K562 (cell line): Measurements from ENCODE around the gene GON4L. TPM values are rescaled to one million over a fixed set of nuclear protein-coding genes. Genes with fewer than 3 reads are reported as not detected.

Experiments
- ATAC-seq: fragments of 200-7000 bp; cut with Tn5 transposase; 3 replicates; pipeline ENCODE4 v1.9.1; 2020; ENCODE audit warnings: moderate library complexity
- BruUV-seq: library from RNA; stranded (reverse); fragments of 400-500 nt; replicated peaks from 2 replicates; lab custom pipeline; 2021; lab: Mats Ljungman, UMichigan
- CTCF ChIA-PET: fragments of 300-600 bp; formaldehyde crosslinking; extraction: SDS; loops from one replicate; lab custom pipeline; 2021; ENCODE audit warnings: low intra/inter-chr PET ratio; lab: Yijun Ruan, JAX
- POLR2A ChIA-PET: fragments of 300-600, 350-650 bp; sonication (Branson Sonifier 250); formaldehyde crosslinking; extraction: SDS; loops from one replicate; lab custom pipeline; 2021; ENCODE audit warnings: antibody characterized with exemption, inconsistent platforms; lab: Yijun Ruan, JAX
- DNase-seq, 4 experiments: peaks; one replicate each; pipeline versions ENCODE4 v3.0.0 to v3.0.0-alpha.2; 2011 to 2018; ENCODE audit warnings: low spot score in 3 of 4, mixed read lengths in 3 of 4; ENCODE audit errors: extremely low read depth in 1 of 4
- FAIRE-seq: peaks from 2 replicates; lab custom pipeline; 2011; peaks lifted over from hg19 to GRCh38; lab: Jason Lieb, UNC
- H2AFZ ChIP-seq: 2 replicates; pipeline ENCODE4 v1.6.0; 2011; ENCODE audit warnings: low read depth, low read length, control low read depth, inconsistent platforms
- H3K27ac ChIP-seq: fragments of 200-600 bp; 3 replicates; pipeline ENCODE4 v1.8.0; 2011; ENCODE audit warnings: low read depth, mild to moderate bottlenecking, control low read depth, inconsistent platforms, low read length, moderate library complexity, mixed read lengths; ENCODE audit errors: extremely low read depth
- H3K27me3 ChIP-seq, 2 experiments: fragments of 300-600 bp in 1 of 2; 2 replicates in 1 of 2; 3 replicates in 1 of 2; pipeline versions ENCODE4 v1.6.0 to v1.8.0; 2011; ENCODE audit warnings: inconsistent platforms in 2 of 2, low read length in 2 of 2, mild to moderate bottlenecking in 1 of 2, mixed read lengths in 1 of 2, moderate library complexity in 1 of 2; ENCODE audit not compliant: control insufficient read depth in 2 of 2, insufficient read depth in 2 of 2
- H3K36me3 ChIP-seq: fragments of 300-600 bp; 3 replicates; pipeline ENCODE4 v1.8.0; 2011; ENCODE audit warnings: mild to moderate bottlenecking, low read length, inconsistent platforms; ENCODE audit not compliant: control insufficient read depth, insufficient read depth
- H3K4me1 ChIP-seq, 2 experiments: fragments of 200-600 bp in 1 of 2; replicated peaks in 1 of 2; 2 replicates in 1 of 2; 3 replicates in 1 of 2; pipeline versions ENCODE4 v1.5.1 to v1.8.0; 2011; ENCODE audit warnings: inconsistent platforms in 2 of 2, low read length in 2 of 2, mild to moderate bottlenecking in 1 of 2, mixed read lengths in 1 of 2, moderate library complexity in 1 of 2; ENCODE audit not compliant: control insufficient read depth in 2 of 2, insufficient read depth in 2 of 2
- H3K4me2 ChIP-seq: 2 replicates; pipeline ENCODE4 v1.6.1; 2011; ENCODE audit warnings: low read length, control low read depth, inconsistent platforms, mixed read lengths; ENCODE audit not compliant: insufficient read depth
- H3K4me3 ChIP-seq: fragments of 200-600 bp; sonication (generic), shearing (Covaris generic); 2 replicates; pipeline ENCODE4 v1.5.1; 2016; ENCODE audit warnings: control low read depth, inconsistent platforms
- H3K79me2 ChIP-seq: fragments of 200-600 bp; 3 replicates; pipeline ENCODE4 v1.8.0; 2011; ENCODE audit warnings: low read length, inconsistent platforms; ENCODE audit not compliant: control insufficient read depth, insufficient read depth
- H3K9ac ChIP-seq, 2 experiments: 2 replicates each; pipeline versions ENCODE4 v1.6.0 to v1.6.1; 2011; ENCODE audit warnings: low read depth in 2 of 2, low read length in 2 of 2, control low read depth in 1 of 2, inconsistent platforms in 1 of 2, mild to moderate bottlenecking in 1 of 2, mixed read lengths in 1 of 2; ENCODE audit not compliant: insufficient read depth in 1 of 2
- H3K9me1 ChIP-seq: one replicate; pipeline ENCODE4 v1.6.0; 2011; ENCODE audit warnings: inconsistent platforms, mild to moderate bottlenecking, low read length, moderate library complexity; ENCODE audit not compliant: control insufficient read depth, insufficient read depth
- H3K9me3 ChIP-seq: replicated peaks from 2 replicates; pipeline ENCODE4 v1.5.1; 2011; ENCODE audit warnings: low read depth, low read length, inconsistent platforms; ENCODE audit not compliant: control insufficient read depth, insufficient read depth
- H4K20me1 ChIP-seq: replicated peaks from 2 replicates; pipeline ENCODE4 v1.6.1; 2011; ENCODE audit warnings: low read length, inconsistent platforms, mixed read lengths; ENCODE audit not compliant: control insufficient read depth, insufficient read depth
- DDX20 ChIP-seq: fragments of 450-650 bp; IDR thresholded peaks from 2 replicates; pipeline ENCODE4 v1.6.1; 2016; ENCODE audit warnings: missing genetic modification characterization, low read depth, mild to moderate bottlenecking, missing compliant biosample characterization, moderate library complexity
- KDM5B ChIP-seq: fragments of 200-600 bp; sonication (generic); IDR thresholded peaks from 2 replicates; pipeline ENCODE4 v1.6.1; 2012; ENCODE audit warnings: low read depth, mild to moderate bottlenecking, moderate library complexity, low read length, control low read depth, inconsistent platforms; ENCODE audit not compliant: insufficient replicate concordance
- MEIS2 ChIP-seq: fragments of 450-650 bp; IDR thresholded peaks from 2 replicates; pipeline ENCODE4 v1.6.1; 2014; ENCODE audit warnings: mild to moderate bottlenecking; ENCODE audit not compliant: partially characterized antibody
- NFATC3 ChIP-seq: fragments of 450-650 bp; IDR thresholded peaks from 2 replicates; pipeline ENCODE4 v1.6.1; 2017; ENCODE audit warnings: mild to moderate bottlenecking
- PHF20 ChIP-seq: fragments of 450-650 bp; IDR thresholded peaks from 2 replicates; pipeline ENCODE4 v1.6.1; 2018; ENCODE audit not compliant: partially characterized antibody
- POLR3G ChIP-seq: IDR thresholded peaks from 2 replicates; pipeline ENCODE4 v1.6.1; 2011; ENCODE audit not compliant: insufficient read length, insufficient replicate concordance; ENCODE audit errors: extremely low read depth
- RFX1 ChIP-seq: fragments of 450-650 bp; IDR thresholded peaks from 2 replicates; pipeline ENCODE4 v1.6.1; 2016; ENCODE audit warnings: mild to moderate bottlenecking, moderate library complexity
- TCF3 ChIP-seq: sonication (generic); formaldehyde crosslinking; IDR thresholded peaks from 2 replicates; pipeline ENCODE4 v1.4.0; 2020; ENCODE audit warnings: mild to moderate bottlenecking, missing genetic modification reagents
- TRIM24 ChIP-seq, 2 experiments: fragments of 450-650 bp; IDR thresholded peaks; 2 replicates each; pipeline ENCODE4 v1.6.1; 2016
- ZNF212 ChIP-seq: fragments of 450-650 bp; formaldehyde crosslinking; IDR thresholded peaks from 2 replicates; pipeline ENCODE4 v1.4.0; 2020; ENCODE audit warnings: mild to moderate bottlenecking
- WGBS: fragments of 100-300 bp; shearing (Covaris generic); methylation state at CpG from one replicate; pipeline ENCODE4 v1.1.6; 2016; ENCODE audit warnings: low coverage, mixed read lengths; ENCODE audit not compliant: insufficient coverage; ENCODE audit errors: missing lambda C conversion rate; 5-methylcytosine and 5-hydroxymethylcytosine counted together
- in situ Hi-C: fragments of 300-500 bp; cut with MboI; formaldehyde crosslinking; loops from 4 replicates; pipeline ENCODE4 v1.15.0; 2018; ENCODE audit warnings: inconsistent platforms, mixed read lengths
- intact Hi-C: fragments of 100-400 bp; cut with micrococcal nuclease; formaldehyde crosslinking; loops from 2 replicates; pipeline ENCODE4 v1.14.2; 2022
- polyA plus RNA-seq, 8 experiments: library from polyadenylated mRNA; depleted of rRNA in 4 of 8; stranded (reverse) in 5 of 8; unstranded in 3 of 8; fragments of >200 nt; fragmentation: Nextera tagmentation in 2 of 8; fragmentation: Illumina TruSeq in 1 of 8; extraction: Ambion mirVana in 2 of 8; extraction: Trizol in 1 of 8; gene quantifications; 2 replicates each; pipeline versions ENCODE4 v1.2.1 to v1.2.3, GENCODE V29; 2011 to 2014; ENCODE audit warnings: inconsistent platforms in 1 of 8, missing spikeins in 1 of 8
- total RNA-seq, 7 experiments: library from RNA; depleted of rRNA in 6 of 7; stranded (reverse); fragments of >200 nt in 6 of 7; fragmentation: Illumina TruSeq in 2 of 7; extraction: Trizol in 2 of 7; gene quantifications; 2 replicates each; pipeline versions ENCODE4 v1.2.1 to v1.2.3, GENCODE V29; 2011 to 2021; ENCODE audit warnings: low replicate concordance in 1 of 7
- TF ChIP-seq, protein P1 (sequence below): fragments of 250-450 bp; sonication (Bioruptor Pico); IDR thresholded peaks from 2 replicates; pipeline ENCODE4 v1.5.0; 2021; ENCODE audit warnings: mild to moderate bottlenecking, borderline replicate concordance
- TF ChIP-seq, protein P2 (sequence below): fragments of 250-450 bp; sonication (Bioruptor Pico); IDR thresholded peaks from 2 replicates; pipeline ENCODE4 v1.9.0; 2021; ENCODE audit warnings: mild to moderate bottlenecking
- TF ChIP-seq, protein P3 (sequence below): conservative IDR thresholded peaks from 2 replicates; pipeline ENCODE4 v1.6.1; 2011; ENCODE audit warnings: low read depth, mild to moderate bottlenecking, low read length; ENCODE audit not compliant: control insufficient read depth
- TF ChIP-seq, protein P4 (sequence below): sonication (generic); formaldehyde crosslinking; IDR thresholded peaks from 2 replicates; pipeline ENCODE4 v1.8.0; 2022; ENCODE audit warnings: missing genetic modification reagents, mild to moderate bottlenecking, borderline replicate concordance
- TF ChIP-seq, protein P5 (sequence below): fragments of 450-650 bp; formaldehyde crosslinking; conservative IDR thresholded peaks from 2 replicates; pipeline ENCODE4 v1.4.0; 2022; ENCODE audit warnings: mild to moderate bottlenecking, missing genetic modification characterization

GON4L gene
- total and polyA plus RNA-seq, 9 of the 15 experiments (the other 6 are each of a cell fraction or from before 2014, with no cell fraction given), result 20.2 to 47.4 (median 33.6) TPM

DNA sequence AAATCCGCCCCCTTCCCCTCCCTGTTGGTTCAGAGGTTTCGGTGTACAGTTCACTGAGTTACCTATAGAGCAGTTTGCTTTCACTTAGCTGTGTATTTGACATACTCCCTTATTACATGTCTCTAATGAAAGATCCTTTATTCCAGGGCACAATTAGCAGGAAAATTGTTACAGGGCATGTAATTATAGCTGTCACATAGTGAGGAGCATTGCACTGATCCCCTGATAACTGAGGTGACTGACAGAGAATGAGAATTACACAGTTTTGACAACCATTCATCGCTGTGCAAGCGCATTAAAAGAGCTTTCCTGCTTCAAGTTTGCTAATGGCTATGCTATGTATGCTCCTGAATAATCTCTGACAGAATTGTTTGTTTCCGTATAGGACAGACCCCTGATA is 141.2 kb downstream of the GON4L start:
- in situ Hi-C loops, result no loop called here
- Histone ChIP-seq H3K4me3 (no peak overlapping the region), H3K9ac (no peak overlapping the region), H3K36me3 (peaks cover 82% of the 10 kb centered on the region), H3K9me3 (no peaks in the 10 kb centered on the region), H3K79me2 (peaks cover 40% of the 10 kb centered on the region), H3K4me2 (no peak overlapping the region), H3K4me1 (no peaks in the 10 kb centered on the region), H3K27me3 (no peaks in the 10 kb centered on the region), H4K20me1 (no peaks in the 10 kb centered on the region), H3K9me1 (no peaks in the 10 kb centered on the region), H3K27ac (no peak overlapping the region), H2AFZ (no peak overlapping the region)
- no TSS peak for BruUV-seq
- no peak for DNase-seq
- POLR2A ChIA-PET, result interaction anchor here (0.6 to 1.5 kb wide), 3 partner anchors 11 to 40 kb away, joined by 3 read pairs; no protein-coding TSS in a partner anchor
- intact Hi-C loops, result no loop called here
- no peak for FAIRE-seq
- no peak for ATAC-seq
- CTCF ChIA-PET, result no interaction called here
- WGBS, result 95% methylated on average over 5 of the region's 5 CpGs
- no peak for TF ChIP-seq PHF20
- no peak for TF ChIP-seq KDM5B
- no peak for TF ChIP-seq RFX1
- TF ChIP-seq, protein P1, sequence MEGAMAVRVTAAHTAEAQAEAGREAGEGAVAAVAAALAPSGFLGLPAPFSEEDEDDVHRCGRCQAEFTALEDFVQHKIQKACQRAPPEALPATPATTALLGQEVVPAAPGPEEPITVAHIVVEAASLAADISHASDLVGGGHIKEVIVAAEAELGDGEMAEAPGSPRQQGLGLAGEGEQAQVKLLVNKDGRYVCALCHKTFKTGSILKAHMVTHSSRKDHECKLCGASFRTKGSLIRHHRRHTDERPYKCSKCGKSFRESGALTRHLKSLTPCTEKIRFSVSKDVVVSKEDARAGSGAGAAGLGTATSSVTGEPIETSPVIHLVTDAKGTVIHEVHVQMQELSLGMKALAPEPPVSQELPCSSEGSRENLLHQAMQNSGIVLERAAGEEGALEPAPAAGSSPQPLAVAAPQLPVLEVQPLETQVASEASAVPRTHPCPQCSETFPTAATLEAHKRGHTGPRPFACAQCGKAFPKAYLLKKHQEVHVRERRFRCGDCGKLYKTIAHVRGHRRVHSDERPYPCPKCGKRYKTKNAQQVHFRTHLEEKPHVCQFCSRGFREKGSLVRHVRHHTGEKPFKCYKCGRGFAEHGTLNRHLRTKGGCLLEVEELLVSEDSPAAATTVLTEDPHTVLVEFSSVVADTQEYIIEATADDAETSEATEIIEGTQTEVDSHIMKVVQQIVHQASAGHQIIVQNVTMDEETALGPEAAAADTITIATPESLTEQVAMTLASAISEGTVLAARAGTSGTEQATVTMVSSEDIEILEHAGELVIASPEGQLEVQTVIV (CRISPR knock-in tag), result no peak
- TF ChIP-seq TCF3 (CRISPR knock-in tag), result no peak
- no peak for TF ChIP-seq NFATC3
- TF ChIP-seq, protein P2, sequence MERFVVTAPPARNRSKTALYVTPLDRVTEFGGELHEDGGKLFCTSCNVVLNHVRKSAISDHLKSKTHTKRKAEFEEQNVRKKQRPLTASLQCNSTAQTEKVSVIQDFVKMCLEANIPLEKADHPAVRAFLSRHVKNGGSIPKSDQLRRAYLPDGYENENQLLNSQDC (CRISPR knock-in tag), result no peak
- TF ChIP-seq MEIS2, result no peak
- TF ChIP-seq, protein P3, sequence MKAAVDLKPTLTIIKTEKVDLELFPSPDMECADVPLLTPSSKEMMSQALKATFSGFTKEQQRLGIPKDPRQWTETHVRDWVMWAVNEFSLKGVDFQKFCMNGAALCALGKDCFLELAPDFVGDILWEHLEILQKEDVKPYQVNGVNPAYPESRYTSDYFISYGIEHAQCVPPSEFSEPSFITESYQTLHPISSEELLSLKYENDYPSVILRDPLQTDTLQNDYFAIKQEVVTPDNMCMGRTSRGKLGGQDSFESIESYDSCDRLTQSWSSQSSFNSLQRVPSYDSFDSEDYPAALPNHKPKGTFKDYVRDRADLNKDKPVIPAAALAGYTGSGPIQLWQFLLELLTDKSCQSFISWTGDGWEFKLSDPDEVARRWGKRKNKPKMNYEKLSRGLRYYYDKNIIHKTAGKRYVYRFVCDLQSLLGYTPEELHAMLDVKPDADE, result no peak
- TF ChIP-seq ZNF212 (CRISPR knock-in tag), result no peak
- TF ChIP-seq, protein P4, sequence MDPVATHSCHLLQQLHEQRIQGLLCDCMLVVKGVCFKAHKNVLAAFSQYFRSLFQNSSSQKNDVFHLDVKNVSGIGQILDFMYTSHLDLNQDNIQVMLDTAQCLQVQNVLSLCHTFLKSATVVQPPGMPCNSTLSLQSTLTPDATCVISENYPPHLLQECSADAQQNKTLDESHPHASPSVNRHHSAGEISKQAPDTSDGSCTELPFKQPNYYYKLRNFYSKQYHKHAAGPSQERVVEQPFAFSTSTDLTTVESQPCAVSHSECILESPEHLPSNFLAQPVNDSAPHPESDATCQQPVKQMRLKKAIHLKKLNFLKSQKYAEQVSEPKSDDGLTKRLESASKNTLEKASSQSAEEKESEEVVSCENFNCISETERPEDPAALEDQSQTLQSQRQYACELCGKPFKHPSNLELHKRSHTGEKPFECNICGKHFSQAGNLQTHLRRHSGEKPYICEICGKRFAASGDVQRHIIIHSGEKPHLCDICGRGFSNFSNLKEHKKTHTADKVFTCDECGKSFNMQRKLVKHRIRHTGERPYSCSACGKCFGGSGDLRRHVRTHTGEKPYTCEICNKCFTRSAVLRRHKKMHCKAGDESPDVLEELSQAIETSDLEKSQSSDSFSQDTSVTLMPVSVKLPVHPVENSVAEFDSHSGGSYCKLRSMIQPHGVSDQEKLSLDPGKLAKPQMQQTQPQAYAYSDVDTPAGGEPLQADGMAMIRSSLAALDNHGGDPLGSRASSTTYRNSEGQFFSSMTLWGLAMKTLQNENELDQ (CRISPR knock-in tag), result no peak
- no peak for TF ChIP-seq POLR3G
- TF ChIP-seq DDX20, result no peak
- TF ChIP-seq TRIM24 (IDR thresholded peaks at IDR 0.05), result no peak
- TF ChIP-seq, protein P5, sequence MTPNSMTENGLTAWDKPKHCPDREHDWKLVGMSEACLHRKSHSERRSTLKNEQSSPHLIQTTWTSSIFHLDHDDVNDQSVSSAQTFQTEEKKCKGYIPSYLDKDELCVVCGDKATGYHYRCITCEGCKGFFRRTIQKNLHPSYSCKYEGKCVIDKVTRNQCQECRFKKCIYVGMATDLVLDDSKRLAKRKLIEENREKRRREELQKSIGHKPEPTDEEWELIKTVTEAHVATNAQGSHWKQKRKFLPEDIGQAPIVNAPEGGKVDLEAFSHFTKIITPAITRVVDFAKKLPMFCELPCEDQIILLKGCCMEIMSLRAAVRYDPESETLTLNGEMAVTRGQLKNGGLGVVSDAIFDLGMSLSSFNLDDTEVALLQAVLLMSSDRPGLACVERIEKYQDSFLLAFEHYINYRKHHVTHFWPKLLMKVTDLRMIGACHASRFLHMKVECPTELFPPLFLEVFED (CRISPR knock-in tag), result no peak
